ENCODE data around the gene PLEKHA6.
"Not testable (repeated sequence)": the region's sequence is repeated elsewhere in the genome, so short reads cannot be mapped to it uniquely, and the experiment has no call there.

Gene PLEKHA6

GRCh38 chr1:204331275-204331674, 28.5 kb downstream of the PLEKHA6 start:
- no peak for DNase-seq (ENCODE audit: low read depth)
- H3K4me3 ChIP-seq (ENCODE audit: low read depth, low read length), result no peak overlapping the region
- no peak for TF ChIP-seq CTCF (conservative IDR thresholded peaks at IDR 0.05; ENCODE audit: low read depth, low read length)

GRCh38 chr1:204327870-204328269, 31.9 kb downstream of the PLEKHA6 start:
- not testable (repeated sequence) for DNase-seq (ENCODE audit: low read depth); H3K4me3 ChIP-seq (ENCODE audit: low read depth, low read length)

- TF ChIP-seq CTCF (conservative IDR thresholded peaks at IDR 0.05; ENCODE audit: low read depth, low read length), result no peak
- DNase-seq (ENCODE audit: low read depth), result no peak
- no peak overlapping the region for H3K4me3 ChIP-seq (ENCODE audit: low read depth, low read length)
These were observed 32.4 kb downstream of the PLEKHA6 start for GRCh38 chr1:204327359-204327758.

GRCh38 chr1:204326771-204327300, 32.9 kb downstream of the PLEKHA6 start:
- TF ChIP-seq CTCF (conservative IDR thresholded peaks at IDR 0.05; ENCODE audit: low read depth, low read length), result no peak
- DNase-seq (ENCODE audit: low read depth), result peak; percentile 42

GRCh38 chr1:204325944-204326343, 33.8 kb downstream of the PLEKHA6 start:
- H3K4me3 ChIP-seq (ENCODE audit: low read depth, low read length), result no peak overlapping the region
- TF ChIP-seq CTCF (conservative IDR thresholded peaks at IDR 0.05; ENCODE audit: low read depth, low read length), result no peak
- no peak for DNase-seq (ENCODE audit: low read depth)

More at GRCh38 chr1:204326771-204327300, 32.9 kb downstream of the PLEKHA6 start:
- no peak overlapping the region for H3K4me3 ChIP-seq (ENCODE audit: low read depth, low read length)

- TF ChIP-seq CTCF (conservative IDR thresholded peaks at IDR 0.05; ENCODE audit: low read depth, low read length), result peak; percentile 10
- H3K4me3 ChIP-seq (ENCODE audit: low read depth, low read length), result no peak overlapping the region
- DNase-seq (ENCODE audit: low read depth), result peak; percentile 80
These were observed 35.8 kb downstream of the PLEKHA6 start for GRCh38 chr1:204323887-204324286.

- no peak overlapping the region for H3K4me3 ChIP-seq (ENCODE audit: low read depth, low read length)
- no peak for TF ChIP-seq CTCF (conservative IDR thresholded peaks at IDR 0.05; ENCODE audit: low read depth, low read length)
- DNase-seq (ENCODE audit: low read depth), result no peak
These were observed 37.3 kb downstream of the PLEKHA6 start for GRCh38 chr1:204322339-204322868.

Data from choroid plexus epithelial cell (primary cell).